HG03442 (cell line): ENCODE data around the gene SLC2A11.
"Not testable (repeated sequence)": the region's sequence is repeated elsewhere in the genome, so short reads cannot be mapped to it uniquely, and the experiment has no call there.

ENCODE experiments used
- ATAC-seq: cut with Tn5 transposase; IDR thresholded peaks from one replicate; pipeline ENCODE4 v1.9.1; 2021; ENCODE audit warnings: mild to moderate bottlenecking, moderate library complexity; ENCODE audit not compliant: unreplicated experiment

The SLC2A11 gene

DNA sequence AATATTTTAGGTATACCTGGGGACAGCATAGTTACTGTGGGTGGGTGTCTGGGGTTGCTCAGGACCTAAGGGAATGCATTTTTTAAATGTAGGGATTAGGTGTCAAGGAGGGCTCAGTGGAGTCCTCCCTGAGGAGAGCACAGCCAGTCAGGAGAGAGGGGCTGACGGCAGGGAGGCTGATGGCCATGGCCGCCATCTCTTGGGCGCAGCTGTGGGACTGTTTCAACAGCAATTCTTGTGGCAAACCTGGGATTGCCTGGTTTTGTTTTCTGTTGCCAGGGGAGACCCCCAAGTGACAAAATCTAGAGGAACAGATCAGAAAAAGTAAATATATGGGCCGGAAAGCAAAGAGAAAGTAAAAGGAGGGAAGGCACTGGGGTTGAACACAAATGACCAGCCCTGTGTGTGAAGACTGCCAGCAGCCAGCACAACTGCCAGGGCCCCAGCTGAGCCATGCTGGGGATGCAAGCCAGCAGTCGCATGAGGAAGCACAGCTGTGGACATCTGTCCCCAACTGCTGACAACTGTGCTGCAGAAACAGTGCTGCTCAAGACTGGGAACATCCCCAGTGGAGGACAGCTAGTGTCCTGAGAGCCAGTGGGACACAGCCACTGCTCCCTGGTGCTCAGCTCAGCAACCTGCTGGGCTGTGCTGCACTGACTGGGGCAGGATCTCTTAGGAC, 47.0 kb downstream of the SLC2A11 start:
- ATAC-seq = no peak

GRCh38 chr22:23906641-23907040, 49.0 kb downstream of the SLC2A11 start:
- no peak for ATAC-seq

- not testable (repeated sequence) for ATAC-seq
These were observed 49.7 kb downstream of the SLC2A11 start for GRCh38 chr22:23907423-23907822.

DNA sequence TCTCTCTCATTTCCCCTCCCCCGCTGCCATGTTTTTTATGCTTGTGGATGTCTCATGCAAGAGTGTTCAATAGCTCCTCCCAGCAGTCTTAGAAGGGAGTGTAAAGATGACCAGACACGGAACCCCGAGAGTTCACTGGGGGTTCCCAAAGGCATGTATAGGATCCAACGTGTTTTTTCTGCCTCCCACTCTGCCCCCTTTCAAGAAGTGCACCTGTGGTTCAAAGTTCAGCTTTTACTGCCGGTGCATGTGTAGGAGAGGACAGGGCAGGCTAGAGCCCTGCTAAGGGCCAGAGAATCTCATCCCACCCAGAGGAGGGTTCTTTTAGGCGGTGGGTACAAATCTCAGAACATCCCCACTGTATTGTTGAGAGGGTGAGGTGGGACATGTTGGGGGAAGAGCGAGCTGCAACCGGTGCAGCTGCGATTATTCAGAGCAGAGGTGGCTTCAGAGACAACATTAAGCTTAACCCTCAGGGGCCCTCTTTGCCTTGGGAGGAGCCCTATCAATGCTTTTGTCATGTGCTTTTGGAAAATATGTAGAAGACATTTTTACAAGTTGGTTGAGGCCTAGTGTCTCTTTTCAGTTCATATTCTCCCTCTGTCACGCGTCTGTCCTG, 51.0 kb downstream of the SLC2A11 start:
- ATAC-seq = no peak

DNA sequence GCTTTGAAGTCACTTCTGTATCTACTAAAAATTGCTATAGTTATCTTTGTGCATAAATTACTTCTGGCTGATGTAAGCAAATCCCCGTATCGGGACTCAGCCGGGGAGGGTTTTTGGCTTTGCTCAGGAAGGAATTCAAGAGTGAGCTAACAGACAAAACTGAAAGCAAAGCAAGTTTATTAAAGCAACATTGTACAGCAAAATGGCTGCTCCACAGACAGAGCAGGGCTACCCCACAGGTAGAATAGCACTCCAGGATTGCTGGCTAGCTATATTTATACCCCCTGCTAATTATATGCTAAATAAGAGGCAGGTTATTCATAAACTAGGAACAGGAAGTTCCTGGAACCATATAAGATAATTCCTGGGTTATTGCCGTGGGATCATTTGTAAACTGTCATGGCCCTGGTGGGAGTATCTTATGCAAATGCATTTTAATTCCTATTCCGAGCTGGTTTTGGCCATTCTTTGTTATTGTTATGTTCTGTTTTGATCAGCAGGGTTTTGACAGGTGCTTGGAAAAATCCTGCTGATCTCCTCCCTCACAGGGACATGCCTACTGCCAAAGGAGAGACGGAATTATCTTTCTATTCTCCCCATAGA, 51.7 kb downstream of the SLC2A11 start:
- ATAC-seq = no peak

- no peak for ATAC-seq
These were observed 53.0 kb downstream of the SLC2A11 start for GRCh38 chr22:23910496-23911190.

- ATAC-seq = no peak
These were observed 53.8 kb downstream of the SLC2A11 start for GRCh38 chr22:23911318-23911980.

DNA sequence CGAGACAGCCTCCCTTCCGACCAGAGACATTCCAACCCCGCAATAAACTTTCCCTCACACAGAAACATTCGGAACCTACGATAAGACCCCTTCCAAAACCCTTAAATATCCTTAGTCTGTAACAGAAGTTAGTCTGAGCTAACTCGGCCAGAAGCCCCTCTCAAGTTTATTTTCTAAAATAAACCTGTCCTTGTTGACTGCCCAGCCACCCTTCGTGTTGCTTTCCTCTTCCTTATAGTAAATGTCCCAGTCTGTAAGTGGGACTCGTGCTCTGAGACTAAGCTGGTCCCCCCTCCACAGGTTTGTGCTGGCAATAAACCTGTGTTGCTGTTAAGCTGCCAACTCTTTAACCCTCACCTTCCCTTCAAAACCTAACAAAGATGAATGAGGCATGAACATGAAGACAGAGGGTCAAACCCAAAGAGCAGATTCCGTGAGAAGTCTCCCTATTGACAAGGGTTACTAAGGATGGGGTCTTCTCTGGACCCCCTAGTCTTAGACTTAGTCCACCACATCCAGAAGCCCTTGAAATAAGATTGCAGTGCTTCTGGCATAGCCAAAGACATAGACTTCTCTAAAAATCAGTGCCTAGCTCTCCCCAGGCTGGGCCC, 54.7 kb downstream of the SLC2A11 start:
- ATAC-seq = no peak

GRCh38 chr22:23913306-23913660, 55.6 kb downstream of the SLC2A11 start:
- no peak for ATAC-seq

- peak; percentile 90 for ATAC-seq
These were observed 56.1 kb downstream of the SLC2A11 start for GRCh38 chr22:23913661-23914353.

DNA sequence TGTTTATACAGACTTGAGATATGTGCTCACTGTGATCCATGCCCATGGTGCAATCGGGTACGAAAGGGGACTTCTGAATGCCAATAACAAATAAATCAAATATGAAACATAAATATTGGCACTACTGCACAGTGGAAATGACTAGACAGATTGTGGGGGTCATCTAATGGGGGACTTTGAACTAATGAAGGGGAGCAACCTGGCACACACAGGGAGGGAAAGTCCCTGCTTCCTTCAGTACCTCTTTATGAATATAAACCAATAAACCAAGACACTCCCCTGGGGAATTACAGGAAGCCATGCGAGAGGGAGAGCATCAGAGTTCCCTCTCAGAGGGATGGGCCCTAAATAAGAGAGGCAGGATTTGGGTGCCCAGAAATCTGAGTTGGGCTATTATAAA, 57.6 kb downstream of the SLC2A11 start:
- ATAC-seq = no peak

- ATAC-seq = not testable (repeated sequence)
These were observed 62.6 kb downstream of the SLC2A11 start for GRCh38 chr22:23920267-23920611.

- not testable (repeated sequence) for ATAC-seq
These were observed 64.0 kb downstream of the SLC2A11 start for GRCh38 chr22:23921586-23922201.

- no peak for ATAC-seq
These were observed 65.2 kb downstream of the SLC2A11 start for GRCh38 chr22:23922921-23923320.

DNA sequence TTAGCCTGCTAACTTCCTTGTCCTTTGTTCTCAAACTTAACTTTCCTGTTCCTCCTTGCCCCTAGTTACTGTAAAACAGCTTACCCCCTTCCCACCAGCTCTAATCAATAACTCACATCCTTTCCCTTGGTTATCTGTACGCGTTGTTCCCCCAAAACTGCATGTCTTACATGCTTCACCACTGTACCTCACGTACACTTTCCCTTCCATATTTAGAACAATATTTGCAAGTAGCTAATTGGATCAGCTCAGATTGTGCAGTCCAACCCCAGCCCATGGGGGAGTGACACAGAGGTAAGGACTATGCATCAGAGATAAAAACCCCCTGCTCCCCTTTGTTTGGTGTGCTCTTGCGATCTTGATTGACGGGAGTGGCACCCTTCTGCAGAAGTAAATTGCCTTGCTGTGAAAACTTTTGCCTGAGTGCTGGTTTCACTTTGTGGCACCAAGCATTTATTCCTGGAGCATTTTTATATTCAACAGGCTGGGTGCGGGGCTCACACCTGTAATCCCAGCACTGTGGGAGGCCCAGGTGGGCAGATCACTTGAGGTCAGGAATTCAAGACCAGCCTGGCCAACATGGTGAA, 67.4 kb downstream of the SLC2A11 start:
- no peak for ATAC-seq

GRCh38 chr22:23926561-23926960, 68.9 kb downstream of the SLC2A11 start:
- ATAC-seq = no peak
